HG02642 (cell line): ENCODE data around the gene MXI1.

Experiments
- ATAC-seq: cut with Tn5 transposase; IDR thresholded peaks from one replicate; pipeline ENCODE4 v1.9.1; 2021; ENCODE audit warnings: mild to moderate bottlenecking; ENCODE audit not compliant: unreplicated experiment, poor library complexity

Gene MXI1

GRCh38 chr10:110207011-110207804, at the start of gene MXI1:
TSS of gene MXI1 (plus strand) at chr10:110207605. CDS start at chr10:110207809, 204 bp downstream.
- ATAC-seq = peak; percentile 54

DNA sequence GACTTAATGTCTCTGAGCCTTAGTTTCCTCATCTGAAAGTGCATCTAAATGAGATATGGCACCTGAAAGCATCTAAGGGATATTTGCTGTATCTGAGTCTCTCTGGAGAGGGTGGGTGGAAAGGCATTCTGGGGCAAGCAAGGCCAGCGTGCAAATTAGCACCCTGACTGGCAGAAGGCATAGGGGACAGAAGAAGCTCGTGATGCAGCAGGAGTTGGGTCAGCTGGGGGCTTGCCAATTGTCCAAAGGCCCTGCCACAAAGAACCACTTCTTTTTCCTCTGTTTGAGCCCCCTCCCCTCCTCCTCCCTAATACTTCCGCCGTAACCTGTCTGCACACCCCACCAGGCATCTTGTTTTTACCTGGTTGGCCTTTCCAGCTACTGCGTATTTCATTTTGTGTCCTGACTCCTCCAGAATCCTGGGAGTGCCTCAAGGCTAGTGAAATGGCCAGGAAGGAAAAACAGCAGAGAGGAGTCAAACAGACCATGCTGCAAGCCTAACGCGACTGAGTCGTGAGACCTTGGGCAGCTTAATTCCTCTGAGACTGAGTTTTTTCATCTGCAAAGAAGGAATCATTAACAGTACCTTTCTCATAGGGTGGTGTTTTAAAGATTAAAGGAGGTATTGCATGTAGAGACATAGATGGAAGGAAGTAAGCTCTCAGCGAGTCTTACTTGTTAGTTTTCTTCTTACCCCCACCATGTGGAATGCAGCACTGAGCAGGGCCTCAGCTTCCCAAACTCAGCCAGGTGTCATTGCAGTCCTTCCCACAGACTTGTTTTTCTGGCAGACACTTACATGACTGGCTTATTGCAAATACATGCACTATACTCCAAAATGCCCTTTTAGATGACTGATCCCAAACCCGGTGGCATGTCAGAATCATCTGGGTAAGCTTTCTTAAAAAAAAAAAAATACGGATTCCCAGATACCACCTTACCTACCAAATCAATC, 49.1 kb upstream of the MXI1 start:
- no peak for ATAC-seq

DNA sequence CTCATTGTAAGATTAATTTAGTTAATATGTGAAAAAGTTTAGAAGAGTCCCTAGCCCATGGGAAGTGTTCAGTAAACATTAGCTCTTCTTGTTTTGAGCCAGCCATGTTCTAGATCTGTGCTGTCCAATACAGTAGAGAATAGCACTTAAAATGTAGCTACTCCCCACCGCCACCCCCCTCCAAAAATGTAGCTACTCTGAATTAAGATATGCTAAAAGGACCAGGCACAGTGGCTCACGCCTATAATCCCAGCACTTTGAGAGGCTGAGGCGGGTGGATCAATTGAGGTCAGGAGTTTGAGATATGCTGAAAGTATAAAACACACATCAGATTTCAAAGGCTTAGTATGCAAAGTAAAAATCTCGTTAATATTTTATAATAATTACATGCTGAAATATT, 47.3 kb upstream of the MXI1 start:
- ATAC-seq = no peak

- no peak for ATAC-seq
Observed at GRCh38 chr10:110160522-110160921, 46.9 kb upstream of the MXI1 start.

DNA sequence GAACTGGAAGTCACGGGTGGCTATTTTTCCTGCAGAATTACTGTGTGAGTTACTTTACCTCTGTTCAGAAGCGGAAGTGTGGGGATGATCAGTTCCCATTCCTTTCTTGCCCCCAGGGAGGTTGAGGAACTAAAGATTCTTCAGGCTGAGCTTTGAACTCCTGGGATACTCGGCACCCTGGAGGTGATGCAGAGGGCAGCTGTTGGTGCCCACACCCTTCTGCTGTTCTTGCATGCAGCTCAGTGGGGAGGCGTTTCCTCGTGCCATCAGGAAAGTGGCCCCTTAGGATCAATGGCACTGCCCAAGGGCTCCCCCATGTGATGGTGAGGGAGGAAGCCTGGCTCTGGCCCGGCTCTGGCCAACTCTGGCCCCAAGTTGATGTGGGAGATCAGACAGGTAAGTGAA, 44.7 kb upstream of the MXI1 start:
- no peak for ATAC-seq

DNA sequence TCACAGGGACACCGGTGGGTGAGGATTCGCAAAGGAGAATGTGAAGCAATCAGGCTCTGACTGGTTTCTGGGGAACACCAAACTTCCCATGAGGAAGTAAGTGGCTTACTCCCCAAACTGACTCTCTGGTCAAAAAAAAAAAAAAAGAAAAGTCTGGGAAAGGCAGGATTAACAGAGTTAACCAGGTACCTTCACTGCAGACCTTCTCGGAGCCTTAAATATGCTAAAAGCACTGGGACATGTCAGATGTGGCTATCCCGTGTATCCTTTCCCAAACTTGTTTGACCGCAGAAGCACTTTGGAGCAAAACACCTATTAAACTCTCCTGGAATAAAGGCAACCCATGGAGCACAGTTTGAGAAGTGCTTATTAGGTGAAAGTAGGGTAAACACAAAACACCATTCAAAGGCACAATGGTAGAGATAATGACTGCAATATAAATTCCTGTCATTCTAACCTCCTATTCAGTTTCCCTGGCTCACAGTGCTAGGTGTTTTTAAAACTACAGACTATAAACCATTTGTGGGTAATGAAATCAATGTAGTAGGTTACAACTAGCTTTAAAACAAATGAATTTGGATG, 44.1 kb upstream of the MXI1 start:
- no peak for ATAC-seq

- ATAC-seq = no peak
Observed at GRCh38 chr10:110163841-110164240, 43.6 kb upstream of the MXI1 start.

GRCh38 chr10:110165239-110165638, 42.2 kb upstream of the MXI1 start:
- ATAC-seq = no peak

DNA sequence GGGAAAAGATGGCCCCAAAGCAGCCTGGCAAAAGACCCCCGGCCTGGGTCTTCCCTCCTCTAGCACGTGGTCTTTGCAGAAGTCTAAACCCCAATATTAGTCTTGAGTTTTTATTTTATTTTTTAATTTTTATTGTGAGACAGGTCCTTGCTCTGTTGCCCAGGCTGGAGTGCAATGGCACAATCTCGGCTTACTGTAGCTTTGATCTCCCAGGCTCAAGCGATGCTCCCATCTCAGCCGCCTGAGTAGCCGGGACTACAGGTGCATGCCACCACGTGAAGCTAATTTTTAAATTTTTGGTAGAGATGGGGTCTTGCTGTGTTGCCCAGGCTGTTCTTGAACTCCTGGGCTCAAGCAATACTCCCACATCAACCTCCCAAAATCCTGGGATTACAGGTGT, 40.3 kb upstream of the MXI1 start:
- ATAC-seq = no peak

DNA sequence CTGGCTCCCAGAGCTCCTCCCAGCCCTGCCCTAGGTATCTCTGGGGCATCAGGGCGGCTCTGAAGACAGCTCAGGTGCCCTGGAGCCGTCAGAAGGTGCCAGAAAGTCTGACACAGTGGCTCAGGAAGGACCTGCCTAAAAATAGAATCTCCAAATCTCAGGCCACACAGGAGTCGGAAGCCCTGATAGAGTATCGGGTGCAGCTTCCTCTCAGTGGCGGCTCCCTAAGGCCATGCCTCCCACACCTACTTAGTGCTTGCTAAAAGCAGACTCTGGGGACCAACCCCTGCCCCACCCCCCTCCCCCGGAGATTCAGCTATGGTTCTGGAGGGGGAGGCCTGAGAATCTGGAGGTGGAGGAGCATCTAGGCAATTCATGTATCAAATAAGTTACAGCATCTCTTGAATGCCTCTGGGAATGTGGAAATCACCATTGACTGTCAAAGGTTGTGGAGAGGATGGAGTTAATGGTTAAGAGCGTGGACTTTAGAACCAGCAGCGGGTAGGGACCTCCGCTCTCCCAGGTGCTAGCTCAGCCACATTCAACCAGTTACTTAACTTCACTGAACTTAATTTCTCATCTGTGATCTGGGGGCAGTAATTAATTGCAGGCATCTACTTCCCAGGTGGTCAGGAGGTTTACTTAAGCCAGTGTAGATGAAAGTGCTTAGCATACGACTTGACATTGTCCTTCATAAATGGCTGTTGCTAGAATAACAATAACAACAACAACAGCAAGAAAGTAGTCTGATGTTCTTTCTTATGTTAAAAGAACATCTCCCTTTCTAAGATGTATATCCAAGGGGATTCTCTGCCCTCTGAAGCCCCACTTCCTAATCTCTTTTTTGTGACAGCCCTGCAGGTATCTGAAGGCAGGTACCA, 38.6 kb upstream of the MXI1 start:
- ATAC-seq = no peak

DNA sequence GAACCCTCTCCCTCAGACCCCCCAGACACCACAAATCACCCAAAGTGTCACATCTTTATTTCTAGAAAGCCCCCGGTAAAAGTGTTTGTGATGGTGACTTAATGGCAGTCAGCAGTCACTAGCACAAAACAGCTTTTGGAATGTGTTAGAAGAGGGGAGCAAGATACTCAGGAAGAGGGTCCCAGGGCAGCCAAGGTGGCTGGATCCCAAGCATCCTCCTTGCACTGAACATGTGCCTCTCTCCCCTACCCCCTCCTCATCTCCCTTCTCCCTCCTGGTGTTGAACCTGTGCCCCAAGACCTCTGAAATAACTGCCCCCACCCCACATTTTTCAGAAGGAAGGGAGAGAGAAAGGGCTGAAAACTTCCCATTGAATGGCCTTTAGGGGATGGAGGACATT, 37.8 kb upstream of the MXI1 start:
- ATAC-seq = no peak

DNA sequence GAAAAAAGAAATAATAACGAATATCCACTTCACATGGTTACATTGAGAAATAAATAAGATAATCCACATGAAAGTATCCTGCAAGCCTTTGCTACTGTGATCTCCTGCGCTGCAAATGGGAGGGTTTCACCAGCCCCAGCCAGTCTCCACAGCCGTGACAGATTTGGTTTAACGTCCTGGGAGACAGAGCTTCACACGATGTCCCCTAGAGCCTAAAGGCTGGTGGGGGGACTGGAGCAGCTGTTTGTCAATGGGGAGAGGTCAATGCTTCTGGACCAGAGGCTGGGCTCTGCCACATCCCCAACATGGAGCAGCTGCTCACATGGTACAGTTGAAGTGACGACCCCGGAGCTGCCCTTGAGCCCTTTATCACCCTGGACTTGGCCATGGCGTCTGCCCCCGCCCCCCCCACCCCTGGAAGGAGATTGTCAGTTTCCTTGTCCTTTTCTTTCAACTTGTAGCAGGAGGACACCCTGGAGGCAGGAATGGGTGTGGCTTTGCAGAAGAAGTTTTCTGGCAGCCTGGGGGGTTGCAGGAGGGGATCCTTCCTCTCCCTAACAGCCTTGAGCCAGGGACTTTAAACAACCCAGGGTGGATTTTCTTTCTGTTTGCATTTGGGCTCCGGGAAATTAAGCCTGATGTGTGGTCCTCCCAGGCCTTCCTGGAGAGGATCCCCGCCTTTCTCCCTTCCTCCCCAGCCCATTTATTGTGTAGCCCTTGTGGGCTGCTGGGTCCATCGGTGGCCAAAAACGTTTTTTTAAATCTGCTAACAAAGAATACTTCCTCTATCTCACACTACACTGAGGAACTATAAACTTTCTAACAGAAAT, 37.0 kb upstream of the MXI1 start:
- ATAC-seq = no peak

DNA sequence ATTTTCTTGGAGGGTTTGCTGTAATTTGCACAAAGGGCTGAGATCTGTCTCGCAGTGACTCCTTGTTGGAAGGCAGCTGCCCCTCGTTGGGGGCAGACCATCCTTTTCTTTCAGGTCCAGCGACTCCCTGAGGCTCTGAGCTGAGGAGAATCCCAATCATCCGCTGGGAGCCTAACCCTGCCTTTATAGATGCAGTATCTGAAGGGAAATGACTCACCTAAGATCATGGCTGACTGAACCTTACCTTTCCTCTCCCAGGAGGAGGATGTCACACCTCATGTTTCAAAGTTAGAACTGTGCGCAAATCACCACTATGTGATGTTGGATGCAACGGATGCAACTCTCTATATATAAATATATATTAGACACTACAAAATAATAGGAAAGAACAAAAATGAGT, 36.4 kb upstream of the MXI1 start:
- ATAC-seq = no peak

- no peak for ATAC-seq
Observed at GRCh38 chr10:110172155-110172554, 35.2 kb upstream of the MXI1 start.

DNA sequence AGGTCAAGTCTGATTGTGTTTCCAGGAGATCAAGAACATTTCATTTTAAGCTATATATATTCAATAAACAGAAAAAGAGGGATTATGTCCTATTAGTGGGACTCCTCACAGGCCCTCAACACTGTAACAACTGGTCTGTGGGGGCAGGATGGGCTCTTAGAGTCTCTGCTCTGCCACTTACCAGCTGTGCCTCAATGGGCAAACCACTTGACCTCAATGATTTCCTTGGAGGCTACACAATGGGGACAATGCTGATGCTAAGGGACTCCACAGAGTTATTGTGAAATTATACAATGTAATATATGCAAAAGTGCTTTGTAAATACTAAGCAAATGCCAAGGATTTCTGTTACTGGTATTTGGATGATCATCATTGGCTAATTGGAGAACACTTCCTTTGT, 33.2 kb upstream of the MXI1 start:
- no peak for ATAC-seq

GRCh38 chr10:110174816-110175215, 32.6 kb upstream of the MXI1 start:
- no peak for ATAC-seq

DNA sequence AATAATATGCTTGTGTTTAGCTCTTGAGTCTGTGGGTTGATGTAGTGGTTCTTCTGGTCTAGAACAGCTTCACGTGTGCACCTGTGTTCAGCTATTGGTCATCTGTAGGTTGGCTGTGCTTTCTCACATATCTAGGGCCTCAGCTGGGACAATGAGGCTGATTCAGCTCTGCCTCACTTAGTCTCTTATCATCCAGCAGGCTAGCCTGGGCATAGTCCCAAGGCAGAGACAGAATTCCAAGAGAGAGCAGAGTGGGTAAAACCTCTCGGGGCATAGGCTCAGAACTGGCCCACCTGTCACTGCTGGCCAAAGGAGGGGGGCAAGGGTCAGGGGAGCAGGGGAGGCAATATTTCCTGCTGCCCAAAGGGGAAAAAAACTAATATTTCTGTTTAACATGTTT, 32.0 kb upstream of the MXI1 start:
- ATAC-seq = no peak

DNA sequence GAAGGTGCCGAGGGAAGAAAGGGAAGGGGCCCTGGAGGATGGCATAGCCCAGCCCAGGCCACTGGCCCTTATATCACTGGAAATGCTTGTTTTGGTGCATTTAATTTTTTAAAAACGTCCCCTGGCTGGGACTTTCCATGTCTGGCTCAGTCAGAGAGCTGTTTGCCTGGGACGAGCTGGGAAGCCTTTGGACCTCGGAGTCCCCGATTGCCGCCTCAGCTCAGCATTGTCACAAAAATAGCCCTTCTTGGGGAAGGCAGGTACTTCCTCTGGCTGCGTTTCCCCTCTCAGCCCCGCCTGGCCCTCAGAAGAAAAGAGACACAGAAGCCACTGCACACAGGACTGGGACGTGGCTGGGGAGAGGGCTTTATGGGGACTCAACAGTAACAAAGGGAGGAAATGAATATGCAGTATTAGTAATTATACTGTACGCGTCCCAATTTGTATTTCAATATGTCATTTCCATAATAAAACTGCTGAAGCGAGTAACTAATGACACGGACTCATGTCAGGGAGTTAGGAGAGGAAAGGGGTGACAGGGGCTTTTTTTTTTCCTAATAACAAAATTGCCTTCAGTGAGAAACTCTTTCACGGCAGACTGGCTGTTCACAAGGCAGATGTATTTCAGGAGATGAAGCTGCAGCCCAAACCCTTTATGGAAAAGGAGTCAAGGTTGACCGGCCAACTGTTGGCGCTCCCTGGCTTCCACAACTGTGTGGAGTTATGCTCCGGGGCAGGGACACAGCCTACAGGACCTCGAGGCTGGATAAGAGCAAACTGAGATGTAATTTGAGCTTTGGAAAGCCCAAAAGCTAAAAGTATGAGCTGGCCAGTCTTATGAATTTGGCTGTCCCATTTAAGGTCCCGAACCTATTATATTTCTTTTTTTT, 31.0 kb upstream of the MXI1 start:
- no peak for ATAC-seq
